ENCODE results near the gene TEX29.

DNA sequence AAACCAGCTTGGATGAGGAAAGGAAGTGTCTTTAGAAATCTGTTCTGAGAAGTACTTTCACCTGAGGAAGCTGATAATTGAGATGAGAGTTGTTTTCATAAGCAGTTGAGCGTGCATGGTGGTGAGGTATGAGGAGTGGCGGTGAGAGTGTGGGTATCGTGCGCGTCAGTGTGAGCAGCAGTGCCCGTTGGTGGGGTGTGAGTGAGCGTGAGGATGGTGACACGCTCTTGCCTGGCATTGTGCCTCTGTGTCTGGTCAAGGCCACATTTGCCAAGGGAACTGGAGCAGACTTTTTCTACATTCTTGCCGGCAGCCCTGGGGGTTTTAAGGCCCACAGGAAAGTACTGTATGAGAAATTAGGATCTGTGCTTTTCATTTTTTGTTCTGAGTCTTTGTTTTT, 36.5 kb upstream of the TEX29 start:
- TF ChIP-seq, protein P1, sequence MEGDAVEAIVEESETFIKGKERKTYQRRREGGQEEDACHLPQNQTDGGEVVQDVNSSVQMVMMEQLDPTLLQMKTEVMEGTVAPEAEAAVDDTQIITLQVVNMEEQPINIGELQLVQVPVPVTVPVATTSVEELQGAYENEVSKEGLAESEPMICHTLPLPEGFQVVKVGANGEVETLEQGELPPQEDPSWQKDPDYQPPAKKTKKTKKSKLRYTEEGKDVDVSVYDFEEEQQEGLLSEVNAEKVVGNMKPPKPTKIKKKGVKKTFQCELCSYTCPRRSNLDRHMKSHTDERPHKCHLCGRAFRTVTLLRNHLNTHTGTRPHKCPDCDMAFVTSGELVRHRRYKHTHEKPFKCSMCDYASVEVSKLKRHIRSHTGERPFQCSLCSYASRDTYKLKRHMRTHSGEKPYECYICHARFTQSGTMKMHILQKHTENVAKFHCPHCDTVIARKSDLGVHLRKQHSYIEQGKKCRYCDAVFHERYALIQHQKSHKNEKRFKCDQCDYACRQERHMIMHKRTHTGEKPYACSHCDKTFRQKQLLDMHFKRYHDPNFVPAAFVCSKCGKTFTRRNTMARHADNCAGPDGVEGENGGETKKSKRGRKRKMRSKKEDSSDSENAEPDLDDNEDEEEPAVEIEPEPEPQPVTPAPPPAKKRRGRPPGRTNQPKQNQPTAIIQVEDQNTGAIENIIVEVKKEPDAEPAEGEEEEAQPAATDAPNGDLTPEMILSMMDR (IDR thresholded peaks at IDR 0.05): no peak
- no peak for TF ChIP-seq POLR2A (IDR thresholded peaks at IDR 0.05)
